HepG2 (cell line): ENCODE results near the gene RNASE8. TPM values are rescaled to one million over a fixed set of nuclear protein-coding genes. Genes with fewer than 3 reads are reported as not detected.

Experiments used
- ARID3A ChIP-seq: IDR thresholded peaks from 2 replicates; pipeline ENCODE4 v1.6.1; 2012; ENCODE audit warnings: low read depth, low read length, improper control_type of control experiment
- ATF2 ChIP-seq: sonication (generic); formaldehyde crosslinking; IDR thresholded peaks from 2 replicates; pipeline ENCODE4 v1.4.0; 2020; ENCODE audit warnings: missing genetic modification reagents
- CHD2 ChIP-seq: IDR thresholded peaks from 2 replicates; pipeline ENCODE4 v1.6.1; 2011; ENCODE audit warnings: low read depth, low read length, improper control_type of control experiment
- CREB3 ChIP-seq: sonication (generic); formaldehyde crosslinking; IDR thresholded peaks from 2 replicates; pipeline ENCODE4 v1.5.0; 2020; ENCODE audit warnings: missing genetic modification reagents
- CTCF ChIP-seq: sonication (generic); formaldehyde crosslinking; IDR thresholded peaks from 2 replicates; pipeline ENCODE4 v1.5.0; 2020; ENCODE audit warnings: mild to moderate bottlenecking, missing genetic modification reagents, moderate library complexity
- ETV5 ChIP-seq: IDR thresholded peaks from 2 replicates; pipeline ENCODE4 v1.6.1; 2018; ENCODE audit warnings: missing biosample characterization, missing genetic modification reagents, inconsistent platforms, borderline replicate concordance
- FUBP1 ChIP-seq: sonication (generic); formaldehyde crosslinking; IDR thresholded peaks from 2 replicates; pipeline ENCODE4 v1.5.1; 2020; ENCODE audit warnings: missing genetic modification reagents, mild to moderate bottlenecking, borderline replicate concordance
- GMEB1 ChIP-seq: sonication (generic); formaldehyde crosslinking; IDR thresholded peaks from 2 replicates; pipeline ENCODE4 v1.5.1; 2020; ENCODE audit warnings: missing genetic modification reagents, mild to moderate bottlenecking, borderline replicate concordance
- MNT ChIP-seq: fragments of 450-650 bp; IDR thresholded peaks from 2 replicates; pipeline ENCODE4 v1.6.1; 2016
- MZF1 ChIP-seq: sonication (generic); formaldehyde crosslinking; IDR thresholded peaks from 2 replicates; pipeline ENCODE4 v1.8.1; 2023; ENCODE audit warnings: mild to moderate bottlenecking, missing genetic modification reagents, borderline replicate concordance
- RFXANK ChIP-seq: IDR thresholded peaks from 2 replicates; pipeline ENCODE4 v1.6.1; 2016
- SNAI1 ChIP-seq: sonication (generic); formaldehyde crosslinking; IDR thresholded peaks from 2 replicates; pipeline ENCODE4 v1.5.0; 2020; ENCODE audit warnings: mild to moderate bottlenecking, missing genetic modification reagents, borderline replicate concordance
- TBL1XR1 ChIP-seq: fragments of 150-350 bp; IDR thresholded peaks from 2 replicates; pipeline ENCODE4 v1.6.1; 2014; ENCODE audit warnings: borderline replicate concordance, low read length; ENCODE audit not compliant: partially characterized antibody
- TSC22D2 ChIP-seq: sonication (generic); formaldehyde crosslinking; IDR thresholded peaks from 2 replicates; pipeline ENCODE4 v1.5.1; 2020; ENCODE audit warnings: missing genetic modification reagents, mild to moderate bottlenecking, borderline replicate concordance
- YEATS4 ChIP-seq: sonication (generic); formaldehyde crosslinking; IDR thresholded peaks from 2 replicates; pipeline ENCODE4 v1.4.0; 2020; ENCODE audit warnings: missing genetic modification reagents, borderline replicate concordance
- ZNF768 ChIP-seq: sonication (generic); formaldehyde crosslinking; IDR thresholded peaks from 2 replicates; pipeline ENCODE4 v1.4.0; 2020; ENCODE audit warnings: missing genetic modification reagents
- ZSCAN12 ChIP-seq: sonication (generic); formaldehyde crosslinking; IDR thresholded peaks from 2 replicates; pipeline ENCODE4 v1.9.0; 2021; ENCODE audit warnings: mild to moderate bottlenecking, missing genetic modification reagents
- polyA plus RNA-seq, 8 experiments: library from polyadenylated mRNA; depleted of rRNA in 3 of 8; stranded (reverse) in 7 of 8; unstranded in 1 of 8; fragments of >200 nt; fragmentation: Illumina TruSeq in 4 of 8; extraction: Trizol in 4 of 8; gene quantifications; 2 replicates each; pipeline versions ENCODE4 v1.2.1 to v1.2.3, GENCODE V29; 2011 to 2016; ENCODE audit warnings: low read depth in 4 of 8, missing spikeins in 1 of 8, mixed read lengths in 1 of 8; ENCODE audit not compliant: insufficient read depth in 1 of 8
- total RNA-seq, 5 experiments: library from RNA; depleted of rRNA; stranded (reverse); fragments of >200 nt; fragmentation: Illumina TruSeq; extraction: Trizol; gene quantifications; 2 replicates each; pipeline ENCODE4 v1.2.3, GENCODE V29; 2016; ENCODE audit warnings: low read depth in 1 of 5

Gene RNASE8
- total and polyA plus RNA-seq, 2 of the 13 experiments (the other 11 are each of a cell fraction or from before 2014, with no cell fraction given): not detected

- TF ChIP-seq GMEB1 (CRISPR knock-in tag) (no peak), FUBP1 (no peak), ARID3A (peak; percentile 70), TSC22D2 (CRISPR knock-in tag) (no peak), ZNF768 (no peak), YEATS4 (no peak), CHD2 (no peak), ZSCAN12 (CRISPR knock-in tag) (no peak), MZF1 (CRISPR knock-in tag) (no peak), SNAI1 (no peak), CTCF (CRISPR knock-in tag) (0 out of 2 replicates have a peak, but pooled peaks have one; percentile 4), ATF2 (no peak), CREB3 (CRISPR knock-in tag) (no peak), ETV5 (no peak), TBL1XR1 (no peak), RFXANK (CRISPR knock-in tag) (no peak), MNT (no peak)
These were observed 27.6 kb downstream of the RNASE8 start (continued) for GRCh38 chr14:21084998-21085853.
